HG03354 (cell line): ENCODE measurements around the gene GUK1.
A peak's percentile ranks its signal among the peaks of the same experiment; 100 is the strongest.
"Not testable (repeated sequence)": the region's sequence is repeated elsewhere in the genome, so short reads cannot be mapped to it uniquely, and the experiment has no call there.

Experiments
- ATAC-seq: cut with Tn5 transposase; IDR thresholded peaks from one replicate; pipeline ENCODE4 v1.9.1; 2021; ENCODE audit warnings: mild to moderate bottlenecking; ENCODE audit not compliant: unreplicated experiment, poor library complexity, severe bottlenecking

GUK1 gene

GRCh38 chr1:228102791-228103620, 37.1 kb upstream of the GUK1 start, which contains the start of gene C1orf35:
C1orf35 (minus strand) TSS chr1:228103325; CDS start chr1:228103227, 98 bp downstream.
- ATAC-seq, result peak; percentile 77

- no peak for ATAC-seq
These were observed 35.4 kb upstream of the GUK1 start for GRCh38 chr1:228104526-228105269.

DNA sequence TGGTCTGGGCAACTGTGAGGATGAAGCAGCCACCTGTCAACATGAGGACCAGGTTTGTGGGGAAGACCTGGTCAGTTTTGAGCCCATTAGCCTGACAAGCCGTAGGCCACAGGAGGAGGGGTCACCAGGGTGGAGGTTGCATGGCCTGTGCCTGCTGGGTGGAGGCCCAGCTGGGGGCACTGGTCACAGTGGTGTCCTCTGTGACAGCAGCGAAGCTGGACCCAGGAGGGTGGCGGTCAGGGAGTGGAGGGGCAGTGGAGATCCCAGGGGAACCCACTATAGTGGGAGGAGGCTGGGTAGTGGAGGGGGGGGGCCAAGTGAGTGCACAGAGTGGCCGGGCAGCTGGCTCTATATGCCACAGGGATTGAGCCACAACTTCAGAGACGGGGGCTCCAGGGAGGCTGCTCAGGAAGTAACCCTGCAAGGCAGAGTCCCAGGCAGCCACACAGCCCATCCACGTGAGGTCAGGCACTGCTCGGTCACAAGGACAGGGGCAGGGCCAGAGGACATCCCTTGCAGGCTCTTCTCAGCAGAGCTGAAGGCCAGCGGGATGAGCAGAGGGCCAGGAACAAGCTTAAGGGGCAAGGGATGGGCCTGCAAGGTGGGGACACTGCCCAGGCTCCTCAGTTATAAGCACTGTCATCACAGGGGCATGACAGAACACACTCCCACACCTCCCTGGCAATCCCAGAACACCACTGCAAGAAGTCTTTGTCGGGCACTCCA, 34.6 kb upstream of the GUK1 start:
- no peak for ATAC-seq

- ATAC-seq, result no peak
These were observed 33.9 kb upstream of the GUK1 start for GRCh38 chr1:228105996-228106799.

DNA sequence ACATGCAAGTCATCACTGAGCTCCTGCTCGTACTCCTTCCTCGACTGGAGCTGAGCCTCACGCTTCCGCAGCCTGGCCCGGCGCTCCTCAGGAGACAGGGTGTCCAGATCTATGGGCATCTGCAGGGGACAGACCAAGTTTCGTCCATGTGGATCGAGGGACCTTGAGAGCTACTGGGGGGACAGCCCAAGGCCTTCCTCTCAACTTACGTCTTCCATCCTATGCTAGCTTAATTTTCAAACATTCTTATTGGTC, 33.4 kb upstream of the GUK1 start:
- ATAC-seq, result no peak

DNA sequence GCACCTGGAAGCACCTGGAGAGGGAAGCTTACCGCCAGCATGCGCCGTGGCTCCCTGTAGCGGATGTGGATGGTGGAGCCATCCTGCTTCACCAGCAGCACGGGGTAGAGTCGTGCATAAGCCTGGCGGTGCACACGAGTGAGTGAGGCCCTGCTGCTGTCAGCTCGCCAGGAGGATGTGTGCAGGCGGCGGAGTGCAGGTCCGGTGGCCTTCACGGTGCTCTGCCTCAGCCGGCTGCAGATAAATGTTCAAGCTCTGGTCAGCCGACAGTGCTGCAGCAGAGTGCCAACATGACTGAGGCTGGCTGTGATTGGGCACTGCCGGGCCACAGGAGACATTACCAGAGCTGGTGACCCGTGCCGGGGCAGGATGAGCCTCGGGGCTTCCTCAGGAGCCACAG, 32.4 kb upstream of the GUK1 start:
- no peak for ATAC-seq

DNA sequence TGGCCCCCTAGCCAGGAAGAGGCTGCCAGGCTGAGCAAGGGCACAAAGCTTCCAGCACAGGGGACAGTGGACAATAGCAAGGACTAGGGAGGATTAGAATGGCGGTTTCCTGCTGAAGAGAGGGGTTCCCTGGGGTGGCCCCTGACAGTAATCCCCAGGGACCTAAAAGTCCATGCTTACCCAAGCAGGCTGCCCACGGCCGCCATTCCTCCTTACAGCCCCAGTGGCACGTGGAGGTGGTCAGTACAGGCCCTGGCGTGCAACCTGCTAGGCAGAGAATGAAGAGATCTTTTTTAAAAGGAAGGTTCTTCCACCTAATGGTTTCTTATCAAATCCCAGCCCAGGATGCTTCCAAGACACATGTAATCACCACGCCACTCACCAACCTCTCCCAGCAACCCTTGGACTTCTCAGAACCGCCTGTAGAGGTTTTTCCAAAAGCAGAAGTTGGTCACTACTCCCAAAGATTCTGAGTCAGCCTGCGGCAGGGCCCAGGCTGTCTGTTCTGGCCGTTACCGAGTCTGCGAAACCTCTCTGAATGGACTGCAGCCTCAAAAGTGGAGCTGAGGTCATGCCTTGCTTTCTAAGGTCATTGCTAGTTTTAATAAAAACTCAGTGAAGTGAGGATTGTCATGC, 31.9 kb upstream of the GUK1 start:
- ATAC-seq, result no peak

- peak; percentile 12 for ATAC-seq
These were observed 31.4 kb upstream of the GUK1 start for GRCh38 chr1:228108742-228109072.

DNA sequence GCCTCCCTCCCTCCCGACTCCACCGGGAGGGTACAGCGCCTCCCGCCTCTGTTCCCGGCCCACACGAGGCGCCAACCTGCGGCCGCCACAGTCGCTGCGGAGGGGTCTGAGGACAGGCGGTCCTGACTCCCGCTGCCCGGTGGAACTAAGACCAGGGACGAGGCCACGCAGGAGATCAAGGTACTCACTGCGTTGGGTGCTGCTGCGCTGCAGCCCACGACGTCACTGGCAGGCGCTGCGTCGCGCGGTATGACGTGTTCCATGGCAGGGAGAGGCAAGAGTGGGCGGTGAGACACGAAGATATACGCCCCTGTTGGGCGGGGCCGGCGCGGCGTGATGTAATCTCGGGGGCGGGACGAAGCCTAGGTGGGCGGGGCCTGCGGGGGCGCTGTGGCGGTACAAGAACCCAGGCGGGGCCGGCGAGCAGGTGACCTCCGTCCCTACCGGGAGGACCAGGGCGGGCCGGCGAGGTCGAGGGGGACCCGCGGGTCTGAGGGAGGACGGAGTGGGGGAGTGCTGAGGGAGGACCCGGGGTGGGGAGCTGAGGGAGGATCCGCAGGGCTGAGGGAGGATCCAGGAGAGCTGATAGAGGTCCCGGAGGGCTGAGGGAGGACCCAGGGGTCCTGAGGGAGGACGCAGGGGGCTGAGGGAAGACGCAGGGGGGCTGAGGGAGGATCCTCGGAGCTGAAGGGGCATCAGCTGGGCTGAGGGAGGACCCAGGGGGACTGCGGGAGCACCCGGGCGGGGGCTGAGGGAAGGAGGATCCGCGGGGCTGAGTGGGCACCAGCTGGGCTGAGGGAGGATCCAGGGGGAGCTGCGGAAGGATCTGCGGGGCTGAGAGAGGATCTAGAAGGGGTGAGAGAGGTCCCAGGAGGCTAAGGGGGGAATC, 30.8 kb upstream of the GUK1 start, which contains the start of gene MRPL55:
TSS of gene MRPL55 (minus strand) at position 227 of the 889 bp plus-strand sequence. CDS start 1,039 bp downstream, outside the sequence.
- peak; percentile 92 for ATAC-seq

DNA sequence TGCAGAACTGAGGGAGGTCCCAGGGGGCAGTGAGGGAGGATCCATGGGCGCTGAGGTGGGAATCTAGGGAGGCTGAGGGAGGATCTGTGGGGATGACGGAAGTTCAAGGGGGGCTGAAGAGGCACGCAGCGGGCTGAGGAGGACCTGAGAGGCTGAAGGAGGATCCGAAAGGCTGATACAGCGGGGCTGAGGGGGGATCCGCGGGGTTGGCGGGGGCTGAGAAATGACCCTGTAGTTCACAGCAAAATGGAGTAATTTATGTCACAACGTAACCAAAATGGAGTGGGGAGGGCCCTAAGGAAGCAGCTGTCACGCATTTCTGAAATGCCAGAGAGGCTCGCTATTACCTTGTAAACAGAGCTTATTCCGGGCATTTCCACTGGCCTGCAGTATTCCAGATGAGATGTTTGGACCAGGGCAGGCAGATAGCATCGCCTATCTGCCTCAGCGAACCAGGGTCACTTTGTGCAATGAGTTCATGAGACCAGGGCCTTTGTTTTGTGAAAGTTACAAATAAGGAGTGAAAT, 30.1 kb upstream of the GUK1 start:
- no peak for ATAC-seq

GRCh38 chr1:228110556-228110955, 29.5 kb upstream of the GUK1 start:
- no peak for ATAC-seq

DNA sequence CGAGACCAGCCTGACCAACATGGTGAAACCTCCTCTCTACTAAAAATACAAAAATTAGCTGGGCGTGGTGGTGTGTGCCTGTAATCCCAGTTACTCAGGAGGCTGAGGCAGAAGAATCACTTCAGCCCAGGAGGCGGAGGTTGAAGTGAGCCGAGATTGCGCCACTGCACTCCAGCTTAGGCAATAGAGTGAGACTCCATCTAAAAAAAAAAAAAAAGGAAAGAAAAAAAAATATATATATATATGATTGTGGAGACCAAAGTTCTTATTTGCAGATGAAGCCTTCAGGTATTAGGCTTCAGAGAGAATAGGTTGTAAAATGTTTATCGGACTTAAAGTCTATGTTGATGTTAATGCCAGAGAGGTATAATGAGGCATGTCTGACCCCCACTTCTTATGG, 28.8 kb upstream of the GUK1 start:
- not testable (repeated sequence) for ATAC-seq

DNA sequence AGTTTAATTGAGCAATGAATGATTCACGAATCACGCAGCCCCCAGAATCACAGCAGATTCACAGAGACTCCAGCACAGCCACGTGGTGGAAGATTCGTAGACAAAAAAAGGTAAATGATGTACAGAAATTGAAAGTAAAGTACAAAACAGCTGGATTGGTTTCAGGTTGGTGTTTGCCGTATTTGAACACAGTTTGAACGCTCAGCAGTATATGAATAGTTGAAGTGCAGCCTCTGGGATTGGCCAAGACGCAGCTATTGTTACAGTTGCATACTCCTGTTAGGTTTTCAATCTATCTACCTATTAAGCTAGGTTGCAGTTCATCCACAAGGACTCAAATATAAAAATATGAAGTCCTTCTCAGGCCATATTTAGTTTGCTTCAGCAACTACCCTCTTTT, 27.9 kb upstream of the GUK1 start:
- no peak for ATAC-seq

- ATAC-seq, result no peak
These were observed 27.5 kb upstream of the GUK1 start for GRCh38 chr1:228112617-228113016.

DNA sequence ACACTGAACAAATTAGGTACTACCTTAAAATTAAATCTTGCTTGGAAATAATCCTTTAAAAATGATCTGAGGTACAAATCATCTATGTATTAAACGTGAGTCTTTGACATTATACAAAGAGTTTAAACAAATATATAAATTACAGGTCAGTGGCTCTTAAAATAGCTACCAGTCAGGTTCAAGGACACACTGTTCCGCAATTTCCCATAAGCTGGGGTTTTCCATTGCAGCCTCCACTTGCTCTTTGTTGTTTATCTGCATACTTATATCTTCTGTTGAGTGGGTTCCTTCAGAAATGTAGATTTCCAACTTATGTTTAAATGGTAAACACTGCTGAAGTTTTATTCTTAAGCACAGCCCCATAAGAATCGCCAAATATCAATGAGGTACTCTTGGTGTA, 25.3 kb upstream of the GUK1 start:
- no peak for ATAC-seq

- no peak for ATAC-seq
These were observed 22.7 kb upstream of the GUK1 start for GRCh38 chr1:228117335-228117734.

- ATAC-seq, result no peak
These were observed 22.0 kb upstream of the GUK1 start for GRCh38 chr1:228118040-228118439.

- no peak for ATAC-seq
These were observed 19.7 kb upstream of the GUK1 start for GRCh38 chr1:228120351-228120750.
